ENCODE data around the gene MCMBP.
A peak's percentile ranks its signal among the peaks of the same experiment; 100 is the strongest.
"Not testable (repeated sequence)": the region's sequence is repeated elsewhere in the genome, so short reads cannot be mapped to it uniquely, and the experiment has no call there.

Gene MCMBP, protein sequence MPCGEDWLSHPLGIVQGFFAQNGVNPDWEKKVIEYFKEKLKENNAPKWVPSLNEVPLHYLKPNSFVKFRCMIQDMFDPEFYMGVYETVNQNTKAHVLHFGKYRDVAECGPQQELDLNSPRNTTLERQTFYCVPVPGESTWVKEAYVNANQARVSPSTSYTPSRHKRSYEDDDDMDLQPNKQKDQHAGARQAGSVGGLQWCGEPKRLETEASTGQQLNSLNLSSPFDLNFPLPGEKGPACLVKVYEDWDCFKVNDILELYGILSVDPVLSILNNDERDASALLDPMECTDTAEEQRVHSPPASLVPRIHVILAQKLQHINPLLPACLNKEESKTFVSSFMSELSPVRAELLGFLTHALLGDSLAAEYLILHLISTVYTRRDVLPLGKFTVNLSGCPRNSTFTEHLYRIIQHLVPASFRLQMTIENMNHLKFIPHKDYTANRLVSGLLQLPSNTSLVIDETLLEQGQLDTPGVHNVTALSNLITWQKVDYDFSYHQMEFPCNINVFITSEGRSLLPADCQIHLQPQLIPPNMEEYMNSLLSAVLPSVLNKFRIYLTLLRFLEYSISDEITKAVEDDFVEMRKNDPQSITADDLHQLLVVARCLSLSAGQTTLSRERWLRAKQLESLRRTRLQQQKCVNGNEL

DNA sequence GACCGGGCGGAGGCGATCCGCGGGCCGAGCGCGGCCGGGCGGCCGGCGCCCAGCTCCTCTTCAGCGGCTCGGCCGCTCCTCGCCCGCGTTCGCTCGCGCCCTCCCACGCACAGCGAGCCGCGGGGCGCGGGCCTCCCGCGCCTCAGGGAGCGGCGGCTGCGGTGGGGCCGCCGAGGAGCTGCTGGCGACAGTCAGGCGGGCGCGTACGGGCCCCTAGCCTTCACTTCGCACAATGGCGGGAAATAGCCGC lies at the start of gene MCMBP:
TSS of gene MCMBP (minus strand) at position 234 of the 250 bp plus-strand sequence. CDS start 259 bp downstream, outside the sequence.
- no peak for DNase-seq (ENCODE audit: low spot score)

DNA sequence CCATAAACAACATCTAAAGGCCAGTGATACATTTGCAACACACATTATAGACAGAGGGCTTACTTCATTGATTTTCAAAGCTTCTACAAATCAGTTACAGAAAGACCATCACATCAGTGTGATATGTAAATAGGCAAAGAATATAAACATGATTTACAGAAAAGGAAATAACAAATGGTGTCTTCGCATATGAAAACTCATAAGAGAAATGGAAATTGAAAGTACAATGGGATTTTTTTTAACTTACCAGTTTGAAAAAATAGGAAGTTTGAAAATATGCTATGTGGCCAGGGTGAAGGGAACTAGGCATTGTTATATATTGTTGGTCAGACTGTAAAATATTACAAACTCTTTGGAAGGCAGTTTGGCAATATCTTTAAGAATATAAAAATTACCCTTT lies 47.2 kb upstream of the MCMBP start:
- no peak for DNase-seq (ENCODE audit: low spot score)

DNA sequence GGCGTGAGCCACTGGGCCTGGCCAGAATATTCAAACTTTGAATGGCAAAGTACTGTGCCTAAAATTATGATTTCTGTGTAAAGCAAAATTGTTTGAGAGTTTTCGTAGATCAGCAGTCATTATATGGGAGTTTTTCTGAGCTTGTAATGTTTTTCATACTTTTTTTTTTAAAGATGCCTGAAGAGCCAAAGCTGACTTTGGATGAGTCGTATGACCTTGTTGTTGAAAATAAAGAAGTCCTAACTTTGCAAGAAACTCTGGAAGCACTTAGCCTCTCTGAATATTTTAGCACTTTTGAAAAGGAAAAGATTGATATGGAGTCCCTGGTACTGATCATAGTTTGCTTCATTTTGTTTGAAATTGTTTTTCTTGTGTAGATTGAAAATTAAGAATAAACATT lies 46.6 kb upstream of the MCMBP start:
- no peak for DNase-seq (ENCODE audit: low spot score)

GRCh38 chr10:119917777-119918176 lies 45.1 kb upstream of the MCMBP start:
- DNase-seq (ENCODE audit: low spot score) = no peak

GRCh38 chr10:119910689-119911088 lies 38.0 kb upstream of the MCMBP start:
- no peak for DNase-seq (ENCODE audit: low spot score)

- no peak for DNase-seq (ENCODE audit: low spot score)
Observed at GRCh38 chr10:119908166-119908565, 35.5 kb upstream of the MCMBP start.

GRCh38 chr10:119907695-119908094 lies 35.1 kb upstream of the MCMBP start:
- DNase-seq (ENCODE audit: low spot score) = not testable (repeated sequence)

DNA sequence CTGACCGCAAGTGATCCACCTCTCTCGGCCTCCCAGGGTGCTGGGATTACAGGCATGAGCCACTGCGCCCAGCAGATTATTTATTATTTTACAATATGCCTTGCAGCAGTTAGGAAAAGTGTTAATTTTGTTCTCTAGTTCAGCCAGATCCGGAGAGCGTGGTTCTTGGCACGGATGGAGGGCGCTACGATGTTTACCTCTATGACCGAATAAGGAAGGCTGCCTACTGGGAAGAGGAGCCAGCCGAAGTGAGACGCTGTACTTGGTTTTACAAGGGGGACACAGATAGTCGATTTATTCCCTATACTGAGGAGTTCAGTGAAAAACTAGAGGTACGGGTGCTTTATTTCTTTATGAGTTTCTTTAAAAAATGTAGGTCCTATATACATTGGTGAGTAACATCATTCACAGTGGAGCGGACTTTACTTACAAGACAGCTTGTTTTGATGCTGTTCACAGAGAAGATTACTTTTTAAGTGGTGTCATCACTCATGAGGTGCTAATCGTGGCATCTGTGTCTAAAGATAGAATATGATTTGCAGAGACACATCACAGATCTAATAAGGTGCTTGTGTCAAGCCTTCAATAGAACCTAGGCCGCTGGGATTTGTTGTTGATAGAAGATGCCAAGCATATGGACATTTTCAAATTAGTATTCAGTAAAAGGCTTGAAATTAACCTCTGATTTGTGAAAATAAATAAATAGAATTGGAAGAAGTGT lies 31.5 kb upstream of the MCMBP start:
- DNase-seq (ENCODE audit: low spot score) = no peak

DNA sequence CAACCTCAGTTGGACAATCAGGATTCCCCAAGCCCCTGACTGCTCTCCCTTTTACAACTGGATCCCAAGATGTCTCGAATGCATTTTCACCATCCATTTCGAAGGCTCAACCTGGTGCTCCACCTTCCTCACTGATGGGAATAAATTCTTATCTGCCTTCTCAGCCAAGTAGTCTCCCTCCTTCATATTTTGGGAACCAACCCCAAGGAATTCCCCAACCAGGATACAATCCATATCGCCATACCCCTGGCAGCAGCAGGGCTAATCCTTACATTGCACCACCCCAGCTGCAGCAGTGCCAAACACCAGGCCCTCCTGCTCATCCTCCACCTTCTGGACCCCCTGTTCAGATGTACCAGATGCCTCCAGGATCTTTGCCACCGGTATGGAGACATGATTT lies 25.9 kb upstream of the MCMBP start:
- DNase-seq (ENCODE audit: low spot score) = no peak

DNA sequence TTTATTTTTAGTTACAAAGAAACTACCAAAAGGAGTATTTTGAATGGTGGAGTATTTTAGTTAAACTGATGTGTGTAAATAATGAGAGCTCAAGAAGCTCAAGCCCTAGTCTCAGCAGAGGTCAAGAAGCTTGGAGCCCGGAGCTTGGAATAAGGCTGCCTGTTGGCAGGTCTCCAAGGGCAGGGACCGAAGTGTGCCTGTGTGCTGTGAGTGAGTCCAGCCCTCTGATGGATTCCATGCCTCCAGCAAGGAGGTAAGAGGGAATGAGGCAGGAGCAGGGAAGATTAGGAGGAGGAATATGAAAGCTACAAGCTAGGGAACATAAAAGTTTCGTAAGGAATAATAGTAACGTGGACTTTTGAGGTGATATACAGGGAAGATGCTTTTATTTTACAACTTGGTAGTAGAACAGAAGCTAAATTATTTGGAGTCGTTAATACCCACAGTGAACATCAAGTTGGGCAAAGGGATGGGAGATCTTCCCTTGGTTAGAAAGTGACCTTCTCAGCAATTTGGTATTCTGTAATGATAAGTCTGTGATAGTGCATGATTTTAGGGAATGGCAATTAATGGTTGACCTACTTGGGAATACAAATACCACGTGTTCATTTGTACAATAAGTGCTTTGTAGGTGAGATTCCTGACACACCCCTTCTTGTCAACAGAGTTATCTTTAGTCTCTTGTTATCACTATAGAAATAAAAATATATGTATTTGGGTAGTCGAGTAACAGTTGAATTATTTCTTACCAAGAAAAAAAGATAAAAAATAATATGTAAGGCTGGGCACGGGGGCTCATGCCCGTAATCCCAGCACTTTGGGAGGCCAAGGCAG lies 24.5 kb upstream of the MCMBP start:
- no peak for DNase-seq (ENCODE audit: low spot score)

GRCh38 chr10:119896061-119896655 lies 23.5 kb upstream of the MCMBP start:
- no peak for DNase-seq (ENCODE audit: low spot score)

DNA sequence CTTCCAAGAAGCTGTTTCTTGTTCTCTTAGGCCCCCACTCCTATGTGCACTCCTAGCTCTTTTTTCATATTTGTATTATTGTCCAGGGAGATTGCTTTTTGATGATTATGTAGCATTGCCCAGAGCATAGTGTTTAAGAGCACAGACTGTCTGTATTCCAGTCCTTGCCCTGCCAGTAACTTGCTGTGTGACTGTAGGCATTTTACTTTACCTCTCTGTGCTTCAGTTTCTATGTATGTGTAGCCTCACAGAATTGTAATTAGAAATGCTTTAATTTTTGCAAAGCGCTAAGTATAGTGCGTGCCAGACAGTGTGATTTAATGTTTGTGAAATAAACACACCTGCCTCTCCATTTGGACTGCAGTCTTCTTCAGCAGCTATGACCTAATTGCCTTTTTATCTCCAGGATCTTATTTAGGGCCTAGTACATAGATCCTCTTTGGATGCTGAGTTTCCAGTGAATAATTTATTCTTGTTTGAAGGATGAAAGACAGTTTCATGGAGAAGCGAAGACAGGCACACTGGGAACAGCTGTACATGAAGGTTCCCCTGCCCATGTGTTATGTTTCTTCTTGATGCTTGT lies 21.3 kb upstream of the MCMBP start:
- no peak for DNase-seq (ENCODE audit: low spot score)

GRCh38 chr10:119893074-119893473 lies 20.4 kb upstream of the MCMBP start:
- DNase-seq (ENCODE audit: low spot score) = peak; percentile 25

DNA sequence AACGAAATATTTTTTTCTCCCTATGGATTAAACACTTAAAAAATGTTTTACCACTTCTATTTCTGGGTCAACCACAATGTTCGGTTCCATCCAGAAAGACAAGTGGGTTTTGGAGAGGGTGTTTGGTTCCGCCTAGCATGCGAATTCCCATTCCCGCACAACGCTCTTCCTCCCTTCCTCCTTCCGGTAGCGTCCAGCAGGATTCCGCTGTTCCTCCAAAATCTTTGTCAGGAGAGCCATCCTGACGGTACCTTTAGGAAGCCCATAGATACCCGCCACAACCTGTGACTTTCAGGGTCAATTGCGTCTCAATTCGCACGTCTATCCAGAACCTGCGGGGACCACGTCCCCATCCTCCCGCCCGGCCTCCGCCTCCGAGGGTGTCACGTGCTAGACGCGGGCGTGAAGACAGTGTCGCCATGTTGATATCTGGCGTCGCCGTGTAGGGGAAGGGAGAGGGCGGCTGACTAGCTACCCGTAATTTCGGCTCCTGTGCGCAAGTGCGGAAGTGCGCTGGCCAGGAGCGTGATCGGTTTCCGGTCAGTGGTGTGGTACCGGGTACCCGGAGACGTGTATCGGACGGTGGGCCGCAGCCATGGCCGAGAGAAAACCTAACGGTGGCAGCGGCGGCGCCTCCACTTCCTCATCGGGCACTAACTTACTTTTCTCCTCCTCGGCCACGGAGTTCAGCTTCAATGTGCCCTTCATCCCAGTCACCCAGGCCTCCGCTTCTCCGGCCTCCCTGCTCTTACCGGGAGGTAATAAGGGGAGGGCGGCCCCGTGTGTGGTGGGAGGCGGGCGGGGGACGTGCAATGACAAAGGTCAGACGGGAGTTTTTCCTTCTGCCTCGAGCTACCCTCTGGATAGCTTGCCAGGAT lies 19.8 kb upstream of the MCMBP start, which contains the start of gene SEC23IP:
TSS of gene SEC23IP (plus strand) at position 543 of the 878 bp plus-strand sequence. CDS start at position 596, 53 bp downstream.
- peak; percentile 95 for DNase-seq (ENCODE audit: low spot score)

DNA sequence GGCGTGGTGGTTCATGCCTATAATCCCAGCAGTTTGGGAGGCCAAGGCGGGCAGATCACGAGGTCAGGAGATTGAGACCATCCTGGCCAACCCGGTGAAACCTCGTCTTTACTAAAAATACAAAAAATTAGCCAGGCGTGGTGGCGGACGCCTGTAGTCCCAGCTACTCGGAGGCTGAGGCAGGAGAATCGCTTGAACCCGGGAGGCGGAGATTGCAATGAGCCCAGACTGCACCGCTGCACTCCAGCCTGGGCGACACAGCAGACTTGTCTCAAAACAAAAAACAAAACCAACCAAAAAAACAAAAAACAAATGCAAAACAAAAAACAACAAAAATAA lies 19.2 kb upstream of the MCMBP start:
- not testable (repeated sequence) for DNase-seq (ENCODE audit: low spot score)

DNA sequence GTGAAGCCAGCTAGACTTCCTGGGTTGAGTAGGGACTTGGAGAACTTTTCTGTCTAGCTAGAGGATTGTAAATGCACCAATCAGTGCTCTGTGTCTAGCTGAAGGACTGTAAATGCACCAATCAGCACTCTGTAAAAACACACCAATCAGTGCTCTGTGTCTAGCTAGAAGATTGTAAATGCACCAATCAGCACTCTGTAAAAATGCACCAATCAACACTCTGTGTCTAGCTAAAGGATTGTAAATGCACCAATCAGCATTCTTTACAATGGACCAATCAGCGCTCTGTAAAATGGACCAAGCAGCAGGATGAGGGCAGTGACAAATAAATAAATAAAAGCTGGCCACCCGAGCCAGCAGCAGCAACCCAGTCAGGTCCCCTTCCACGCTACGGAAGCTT lies 17.7 kb upstream of the MCMBP start:
- peak; percentile 24 for DNase-seq (ENCODE audit: low spot score)

DNA sequence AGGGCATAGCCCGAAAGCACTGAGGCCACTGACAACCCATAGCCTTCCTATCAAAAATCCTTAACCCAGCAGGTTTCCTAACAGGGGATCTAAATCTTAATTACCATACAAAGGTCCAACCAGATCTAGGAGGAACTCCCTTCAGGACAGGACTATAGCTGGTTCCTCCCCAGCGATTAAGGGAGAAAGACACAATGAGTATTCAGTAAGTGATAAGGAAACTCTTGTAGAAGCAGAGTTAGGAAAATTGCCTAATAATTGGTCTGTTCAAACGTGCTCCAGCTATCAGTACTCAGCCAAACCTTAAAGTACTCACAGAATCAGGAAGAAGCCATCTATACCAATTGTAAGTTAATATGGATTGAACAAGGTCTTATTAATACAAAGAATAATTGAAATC lies 16.6 kb upstream of the MCMBP start:
- not testable (repeated sequence) for DNase-seq (ENCODE audit: low spot score)

- DNase-seq (ENCODE audit: low spot score) = not testable (repeated sequence)
Observed at GRCh38 chr10:119888715-119889114, 16.1 kb upstream of the MCMBP start.

DNA sequence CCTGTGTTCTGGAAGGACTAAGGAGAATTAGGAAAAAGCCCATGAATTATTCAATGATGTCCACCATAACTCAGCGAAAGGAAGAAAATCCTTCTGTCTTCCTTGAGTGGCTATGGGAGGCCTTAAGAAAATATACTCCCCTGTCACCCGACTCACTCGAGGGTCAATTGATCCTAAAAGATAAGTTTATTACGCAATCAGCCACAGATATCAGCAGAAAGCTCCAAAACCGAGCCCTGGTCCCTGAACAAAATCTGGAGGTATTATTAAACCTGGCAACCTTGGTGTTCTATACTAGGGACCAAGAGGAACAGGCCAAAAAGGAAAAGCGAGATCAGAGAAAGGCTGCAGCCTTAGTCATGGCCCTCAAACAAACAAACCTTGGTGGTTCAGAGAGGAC lies 13.4 kb upstream of the MCMBP start:
- not testable (repeated sequence) for DNase-seq (ENCODE audit: low spot score)

- DNase-seq (ENCODE audit: low spot score) = not testable (repeated sequence)
Observed at GRCh38 chr10:119883901-119884611, 11.4 kb upstream of the MCMBP start.

All from NAMALWA (cell line).